Skin epidermis (tissue), 12 donors: ENCODE data around the gene TCN1.

Experiments
- H3K27ac ChIP-seq, 21 experiments: fragments of 200-600 bp; sonication (generic) in 11 of 21; one replicate each; pipeline ENCODE4 v1.5.0; 2020; ENCODE audit warnings: mild to moderate bottlenecking in 3 of 21, inconsistent platforms in 2 of 21, moderate library complexity in 2 of 21
- H3K4me3 ChIP-seq, 7 experiments: fragments of 200-600 bp; sonication (generic) in 2 of 7; one replicate each; pipeline ENCODE4 v1.5.0; 2020; ENCODE audit warnings: inconsistent platforms in 2 of 7, mild to moderate bottlenecking in 2 of 7, moderate library complexity in 1 of 7

The TCN1 gene

DNA sequence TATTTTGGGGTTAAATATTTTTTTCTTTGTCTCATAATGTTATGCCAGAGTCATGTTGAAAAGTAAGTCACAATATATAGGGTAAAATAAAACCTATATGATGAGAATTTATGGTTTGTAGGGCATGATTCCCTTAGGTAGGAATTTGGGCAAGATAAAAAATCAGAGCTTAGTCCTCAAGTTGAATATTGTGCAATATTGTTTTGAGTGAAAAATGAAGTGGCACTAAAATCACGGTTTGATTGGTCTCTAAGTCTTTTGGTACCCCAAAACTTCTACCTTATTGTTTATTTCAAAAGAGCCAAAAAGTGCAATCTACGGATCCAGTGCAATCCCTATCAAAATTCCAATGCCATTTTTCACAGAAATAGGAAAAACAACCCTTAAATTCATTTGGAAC, 54.1 kb downstream of the TCN1 start:
- Histone ChIP-seq H3K27ac (no peak overlapping the region), H3K4me3 (no peak overlapping the region)

DNA sequence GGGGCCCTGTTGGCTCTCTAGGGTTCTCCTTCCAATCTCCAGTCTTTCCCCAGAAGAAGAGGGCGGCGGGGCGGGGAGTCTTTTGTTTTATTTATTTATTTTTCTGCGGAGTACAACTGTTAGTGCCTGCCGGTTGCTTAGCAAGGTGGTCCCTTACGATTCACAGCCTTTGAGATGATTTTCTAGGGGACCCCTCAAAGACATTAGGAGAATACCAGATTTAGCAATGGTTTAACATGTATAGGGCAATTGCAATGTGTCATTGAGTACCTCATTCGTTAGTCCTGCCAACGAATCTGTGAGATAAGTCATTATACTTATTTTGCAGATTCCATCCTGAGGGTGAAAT, 55.4 kb downstream of the TCN1 start:
- Histone ChIP-seq H3K27ac (peak overlapping the region in 20 of 21 experiments; percentile 62 to 94 (median 86)), H3K4me3 (peak overlapping the region; percentile 53 to 97 (median 78))

GRCh38 chr11:59810189-59810910, 55.9 kb downstream of the TCN1 start, which contains the start of gene MRPL16:
MRPL16 (minus strand) TSS chr11:59810778; CDS start chr11:59810658, 120 bp downstream.
- H3K4me3 ChIP-seq = peak within 1 kb of the TSS; percentile 53 to 97 (median 78)
- peak within 1 kb of the TSS; percentile 29 to 94 (median 86) for H3K27ac ChIP-seq

GRCh38 chr11:59807047-59807610, 59.2 kb downstream of the TCN1 start:
- Histone ChIP-seq H3K27ac (no peak overlapping the region), H3K4me3 (no peak overlapping the region)

GRCh38 chr11:59804061-59804460, 62.2 kb downstream of the TCN1 start:
- Histone ChIP-seq H3K4me3 (no peak overlapping the region), H3K27ac (no peak overlapping the region)
